ENCODE results near the gene HDGFL3. TPM values are rescaled to one million over a fixed set of nuclear protein-coding genes. Genes with fewer than 3 reads are reported as not detected.

The HDGFL3 gene
- total RNA-seq, 1 experiment from 2014 or later, result 134 TPM

GRCh38 chr15:83127547-83128150 lies 80.0 kb downstream of the HDGFL3 start:
- no peak for DNase-seq (ENCODE audit: low read depth)

- no peak for DNase-seq (ENCODE audit: low read depth)
Observed at GRCh38 chr15:83123529-83123928, 84.1 kb downstream of the HDGFL3 start.

- no peak for DNase-seq (ENCODE audit: low read depth)
Observed at GRCh38 chr15:83119968-83120581, 87.5 kb downstream of the HDGFL3 start.

GRCh38 chr15:83118968-83119367 lies 88.7 kb downstream of the HDGFL3 start:
- DNase-seq (ENCODE audit: low read depth), result no peak

- no peak for DNase-seq (ENCODE audit: low read depth)
Observed at GRCh38 chr15:83118291-83118827, 89.3 kb downstream of the HDGFL3 start.

- no peak for DNase-seq (ENCODE audit: low read depth)
Observed at GRCh38 chr15:83115831-83116565, 91.6 kb downstream of the HDGFL3 start.

- DNase-seq (ENCODE audit: low read depth), result no peak
Observed at GRCh38 chr15:83115410-83115809, 92.2 kb downstream of the HDGFL3 start.

GRCh38 chr15:83114856-83115255 lies 92.8 kb downstream of the HDGFL3 start:
- no peak for DNase-seq (ENCODE audit: low read depth)

- DNase-seq (ENCODE audit: low read depth), result no peak
Observed at GRCh38 chr15:83113881-83114674, 93.5 kb downstream of the HDGFL3 start.

GRCh38 chr15:83112956-83113299 lies 94.7 kb downstream of the HDGFL3 start:
- DNase-seq (ENCODE audit: low read depth), result no peak

GRCh38 chr15:83112233-83112955 lies 95.2 kb downstream of the HDGFL3 start:
- peak; percentile 77 for DNase-seq (ENCODE audit: low read depth)

GRCh38 chr15:83111149-83111548 lies 96.5 kb downstream of the HDGFL3 start:
- DNase-seq (ENCODE audit: low read depth), result no peak

GRCh38 chr15:83110381-83110780 lies 97.2 kb downstream of the HDGFL3 start:
- DNase-seq (ENCODE audit: low read depth), result no peak

GRCh38 chr15:83109532-83109931 lies 98.1 kb downstream of the HDGFL3 start:
- DNase-seq (ENCODE audit: low read depth), result no peak

- DNase-seq (ENCODE audit: low read depth), result peak; percentile 55
Observed at GRCh38 chr15:83108266-83109219, 99.1 kb downstream of the HDGFL3 start.

GRCh38 chr15:83107841-83108181 lies 99.8 kb downstream of the HDGFL3 start:
- DNase-seq (ENCODE audit: low read depth), result no peak

- no peak for DNase-seq (ENCODE audit: low read depth)
Observed at GRCh38 chr15:83106994-83107840, 100.4 kb downstream of the HDGFL3 start, which contains the start of gene TM6SF1. Gene TM6SF1 (plus strand): TSS chr15:83107645. CDS start chr15:83107681, 36 bp downstream.

- no peak for DNase-seq (ENCODE audit: low read depth)
Observed at GRCh38 chr15:83105440-83105839, 102.2 kb downstream of the HDGFL3 start.

GRCh38 chr15:83104141-83104540 lies 103.5 kb downstream of the HDGFL3 start:
- no peak for DNase-seq (ENCODE audit: low read depth)
